Measurements from ENCODE around the gene RNASEH1.

RNASEH1 gene

DNA sequence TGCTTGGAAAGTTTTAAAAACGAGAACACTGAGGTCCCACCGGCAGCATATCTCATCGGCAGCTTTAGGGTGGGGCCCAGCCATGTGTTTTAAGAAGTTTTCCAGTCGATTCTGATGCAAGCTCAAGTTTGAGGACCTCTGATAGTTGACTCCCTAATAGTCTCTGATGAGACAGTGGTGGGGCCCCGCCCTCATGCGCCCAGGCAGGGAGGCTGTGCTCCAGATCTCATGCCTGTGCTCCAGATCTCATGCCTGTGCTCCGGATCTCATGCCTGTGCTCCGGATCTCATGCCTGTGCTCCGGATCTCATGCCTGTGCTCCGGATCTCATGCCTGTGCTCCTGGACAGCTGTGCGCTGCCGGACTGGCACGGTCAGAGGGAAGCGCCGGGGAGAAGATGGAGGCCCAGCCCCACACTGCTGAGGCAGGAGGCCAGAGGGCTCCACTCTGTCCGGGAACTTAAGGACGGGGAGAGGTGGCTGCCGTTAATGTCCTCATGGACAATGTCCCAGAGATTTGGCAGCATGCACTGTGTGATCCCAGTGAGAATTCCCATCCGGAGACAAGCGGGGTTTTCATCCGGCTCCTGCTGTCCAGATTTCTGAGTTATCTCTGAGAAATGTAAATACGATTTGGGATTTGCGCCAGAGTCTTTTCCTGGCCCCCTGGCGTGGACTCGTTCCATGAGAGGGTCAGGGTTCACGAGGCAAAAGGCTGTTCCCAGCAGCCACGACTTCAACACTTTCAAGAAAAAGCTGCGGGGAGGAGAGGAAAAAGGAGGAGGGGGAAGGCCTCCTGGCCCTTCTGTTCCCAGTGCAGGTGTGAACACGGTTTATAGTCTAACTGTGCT is 27.4 kb upstream of the RNASEH1 start:
- Histone ChIP-seq H3K9ac (ENCODE audit: low read length) (no peak overlapping the region), H3K4me3 (ENCODE audit: insufficient read depth, low read length, poor library complexity, severe bottlenecking) (no peak overlapping the region), H3K27me3 (ENCODE audit: low read length) (no peaks in the 10 kb centered on the region), H3K27ac (ENCODE audit: low read depth, low read length) (no peak overlapping the region), H3K4me2 (ENCODE audit: low read depth, low read length, poor library complexity, severe bottlenecking) (no peak overlapping the region), H3K9me2 (replicated peaks; ENCODE audit: insufficient read depth, low read length) (no peaks in the 10 kb centered on the region), H3F3A (ENCODE audit: insufficient read depth) (peaks cover 42% of the 10 kb centered on the region), H2AFZ (ENCODE audit: low read depth, low read length, severe bottlenecking) (no peak overlapping the region), H4K20me1 (ENCODE audit: low read depth, low read length) (0 out of 2 replicates have a peak, but pooled peaks cover 3% of the 10 kb centered on the region), H3K36me3 (ENCODE audit: low read length) (peaks cover 21% of the 10 kb centered on the region), H3K9me3 (ENCODE audit: insufficient read depth, low read length) (no peaks in the 10 kb centered on the region), H3K79me2 (ENCODE audit: insufficient read depth, low read length) (no peaks in the 10 kb centered on the region)
- TF ChIP-seq, protein P1, sequence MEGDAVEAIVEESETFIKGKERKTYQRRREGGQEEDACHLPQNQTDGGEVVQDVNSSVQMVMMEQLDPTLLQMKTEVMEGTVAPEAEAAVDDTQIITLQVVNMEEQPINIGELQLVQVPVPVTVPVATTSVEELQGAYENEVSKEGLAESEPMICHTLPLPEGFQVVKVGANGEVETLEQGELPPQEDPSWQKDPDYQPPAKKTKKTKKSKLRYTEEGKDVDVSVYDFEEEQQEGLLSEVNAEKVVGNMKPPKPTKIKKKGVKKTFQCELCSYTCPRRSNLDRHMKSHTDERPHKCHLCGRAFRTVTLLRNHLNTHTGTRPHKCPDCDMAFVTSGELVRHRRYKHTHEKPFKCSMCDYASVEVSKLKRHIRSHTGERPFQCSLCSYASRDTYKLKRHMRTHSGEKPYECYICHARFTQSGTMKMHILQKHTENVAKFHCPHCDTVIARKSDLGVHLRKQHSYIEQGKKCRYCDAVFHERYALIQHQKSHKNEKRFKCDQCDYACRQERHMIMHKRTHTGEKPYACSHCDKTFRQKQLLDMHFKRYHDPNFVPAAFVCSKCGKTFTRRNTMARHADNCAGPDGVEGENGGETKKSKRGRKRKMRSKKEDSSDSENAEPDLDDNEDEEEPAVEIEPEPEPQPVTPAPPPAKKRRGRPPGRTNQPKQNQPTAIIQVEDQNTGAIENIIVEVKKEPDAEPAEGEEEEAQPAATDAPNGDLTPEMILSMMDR (IDR thresholded peaks at IDR 0.05; ENCODE audit: insufficient read depth, low read length, poor library complexity, severe bottlenecking): no peak
- TF ChIP-seq EZH2phosphoT487 (conservative IDR thresholded peaks at IDR 0.05; ENCODE audit: low read length): no peak

GRCh38 chr2:3584608-3585260 is 26.6 kb upstream of the RNASEH1 start:
- peaks cover 29% of the 10 kb centered on the region for H3K36me3 ChIP-seq (ENCODE audit: low read length)
- H3K4me2 ChIP-seq (ENCODE audit: low read depth, low read length, poor library complexity, severe bottlenecking): no peak overlapping the region
- no peak overlapping the region for H3K9ac ChIP-seq (ENCODE audit: low read length)
- TF ChIP-seq, protein P1 (IDR thresholded peaks at IDR 0.05; ENCODE audit: insufficient read depth, low read length, poor library complexity, severe bottlenecking): no peak
- TF ChIP-seq EZH2phosphoT487 (conservative IDR thresholded peaks at IDR 0.05; ENCODE audit: low read length): no peak
- H3K9me2 ChIP-seq (replicated peaks; ENCODE audit: insufficient read depth, low read length): no peaks in the 10 kb centered on the region
- peaks cover 6% of the 10 kb centered on the region for H4K20me1 ChIP-seq (ENCODE audit: low read depth, low read length)
- peaks cover 44% of the 10 kb centered on the region for H3F3A ChIP-seq (ENCODE audit: insufficient read depth)
- no peaks in the 10 kb centered on the region for H3K27me3 ChIP-seq (ENCODE audit: low read length)
- H3K9me3 ChIP-seq (ENCODE audit: insufficient read depth, low read length): no peaks in the 10 kb centered on the region
- no peak overlapping the region for H3K27ac ChIP-seq (ENCODE audit: low read depth, low read length)
- no peak overlapping the region for H3K4me3 ChIP-seq (ENCODE audit: insufficient read depth, low read length, poor library complexity, severe bottlenecking)
- H2AFZ ChIP-seq (ENCODE audit: low read depth, low read length, severe bottlenecking): no peak overlapping the region
- peaks cover 3% of the 10 kb centered on the region; the same call in 1 of the 2 replicates for H3K79me2 ChIP-seq (ENCODE audit: insufficient read depth, low read length)

GRCh38 chr2:3584076-3584475 is 25.9 kb upstream of the RNASEH1 start:
- Histone ChIP-seq H3K27ac (ENCODE audit: low read depth, low read length) (no peak overlapping the region), H3K9me2 (replicated peaks; ENCODE audit: insufficient read depth, low read length) (no peaks in the 10 kb centered on the region), H3K79me2 (ENCODE audit: insufficient read depth, low read length) (peaks cover 10% of the 10 kb centered on the region), H3K36me3 (ENCODE audit: low read length) (peaks cover 35% of the 10 kb centered on the region), H2AFZ (ENCODE audit: low read depth, low read length, severe bottlenecking) (no peak overlapping the region), H3K27me3 (ENCODE audit: low read length) (no peaks in the 10 kb centered on the region), H3K4me2 (ENCODE audit: low read depth, low read length, poor library complexity, severe bottlenecking) (no peak overlapping the region), H3K4me3 (ENCODE audit: insufficient read depth, low read length, poor library complexity, severe bottlenecking) (no peak overlapping the region), H3K9me3 (ENCODE audit: insufficient read depth, low read length) (no peaks in the 10 kb centered on the region), H3K9ac (ENCODE audit: low read length) (no peak overlapping the region), H4K20me1 (ENCODE audit: low read depth, low read length) (peaks cover 12% of the 10 kb centered on the region), H3F3A (ENCODE audit: insufficient read depth) (peaks cover 51% of the 10 kb centered on the region)
- TF ChIP-seq, protein P1 (IDR thresholded peaks at IDR 0.05; ENCODE audit: insufficient read depth, low read length, poor library complexity, severe bottlenecking): no peak
- no peak for TF ChIP-seq EZH2phosphoT487 (conservative IDR thresholded peaks at IDR 0.05; ENCODE audit: low read length)

Data from SU-DHL-6 (cell line).